Measurements from ENCODE around the gene MACF1.

Gene MACF1

DNA sequence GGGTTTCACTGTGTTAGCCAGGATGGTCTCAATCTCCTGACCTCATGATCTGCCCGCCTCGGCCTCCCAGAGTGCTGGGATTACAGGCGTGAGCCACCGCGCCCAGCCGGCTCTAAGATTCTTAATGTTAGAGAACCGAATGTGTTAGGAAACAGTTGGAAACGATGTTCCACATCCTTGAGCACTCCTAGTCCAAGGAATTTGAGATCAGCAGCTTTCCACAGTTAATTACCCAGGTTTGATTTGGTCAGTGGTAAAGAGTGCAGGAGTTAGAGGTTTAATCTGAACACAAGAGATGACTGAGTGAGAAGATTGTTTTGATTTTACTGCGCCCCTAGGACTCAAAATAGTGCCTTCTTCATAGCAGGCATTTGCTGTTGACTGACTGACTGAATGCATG, 211.1 kb downstream of the MACF1 start:
- Histone ChIP-seq H3K4me3 (ENCODE audit: low read length) (peak overlapping the region; percentile 40), H3K4me1 (ENCODE audit: control insufficient read depth, insufficient read depth, low read length) (peaks cover 53% of the 10 kb centered on the region), H3K27me3 (ENCODE audit: control insufficient read depth, insufficient read depth, low read length) (no peaks in the 10 kb centered on the region), H3K4me2 (ENCODE audit: low read length) (peak overlapping the region; percentile 63), H3K9me3 (replicated peaks; ENCODE audit: low read length) (no peaks in the 10 kb centered on the region), H3K9ac (ENCODE audit: low read depth, low read length) (no peak overlapping the region), H3K36me3 (ENCODE audit: insufficient read depth, low read length) (peaks cover 42% of the 10 kb centered on the region)

DNA sequence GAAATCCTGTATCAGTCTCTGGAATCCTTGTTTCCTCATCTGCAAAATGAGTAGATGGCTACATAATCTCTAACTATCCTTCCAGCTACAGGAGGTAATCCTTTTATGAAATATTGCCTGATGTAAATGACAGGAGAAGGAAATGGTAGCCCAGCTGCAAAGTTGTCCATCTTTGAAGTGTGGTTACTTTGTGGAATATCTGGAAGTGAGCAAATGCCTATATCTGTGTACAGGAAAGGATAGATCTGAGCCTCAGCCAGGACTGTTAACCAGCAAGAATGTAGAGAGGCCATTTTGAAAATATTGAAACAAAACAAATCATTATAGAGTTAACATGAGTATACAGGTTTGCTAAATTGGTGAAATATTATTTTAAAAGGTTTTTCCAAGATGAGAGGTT, 212.1 kb downstream of the MACF1 start:
- H3K9me3 ChIP-seq (replicated peaks; ENCODE audit: low read length), result no peaks in the 10 kb centered on the region
- no peak overlapping the region for H3K4me3 ChIP-seq (ENCODE audit: low read length)

GRCh38 chr1:39418236-39418635, 213.7 kb downstream of the MACF1 start:
- H3K27me3 ChIP-seq (ENCODE audit: control insufficient read depth, insufficient read depth, low read length), result no peaks in the 10 kb centered on the region
- peaks cover 47% of the 10 kb centered on the region for H3K36me3 ChIP-seq (ENCODE audit: insufficient read depth, low read length)
- no peak overlapping the region for H3K4me2 ChIP-seq (ENCODE audit: low read length)
- no peak overlapping the region for H3K9ac ChIP-seq (ENCODE audit: low read depth, low read length)
- H3K9me3 ChIP-seq (replicated peaks; ENCODE audit: low read length), result no peaks in the 10 kb centered on the region
- no peak overlapping the region for H3K4me3 ChIP-seq (ENCODE audit: low read length)
- peaks cover 31% of the 10 kb centered on the region for H3K4me1 ChIP-seq (ENCODE audit: control insufficient read depth, insufficient read depth, low read length)

More for the DNA sequence above, 212.1 kb downstream of the MACF1 start:
- H3K9ac ChIP-seq (ENCODE audit: low read depth, low read length), result no peak overlapping the region
- peaks cover 46% of the 10 kb centered on the region for H3K36me3 ChIP-seq (ENCODE audit: insufficient read depth, low read length)
- peak overlapping the region; percentile 7 for H3K4me2 ChIP-seq (ENCODE audit: low read length)
- H3K4me1 ChIP-seq (ENCODE audit: control insufficient read depth, insufficient read depth, low read length), result peaks cover 44% of the 10 kb centered on the region
- H3K27me3 ChIP-seq (ENCODE audit: control insufficient read depth, insufficient read depth, low read length), result no peaks in the 10 kb centered on the region

GRCh38 chr1:39420493-39420892, 216.0 kb downstream of the MACF1 start:
- H3K9ac ChIP-seq (ENCODE audit: low read depth, low read length), result no peak overlapping the region
- no peaks in the 10 kb centered on the region for H3K27me3 ChIP-seq (ENCODE audit: control insufficient read depth, insufficient read depth, low read length)
- H3K4me1 ChIP-seq (ENCODE audit: control insufficient read depth, insufficient read depth, low read length), result peaks cover 15% of the 10 kb centered on the region
- H3K4me2 ChIP-seq (ENCODE audit: low read length), result no peak overlapping the region
- peaks cover 60% of the 10 kb centered on the region for H3K36me3 ChIP-seq (ENCODE audit: insufficient read depth, low read length)
- no peaks in the 10 kb centered on the region for H3K9me3 ChIP-seq (replicated peaks; ENCODE audit: low read length)
- no peak overlapping the region for H3K4me3 ChIP-seq (ENCODE audit: low read length)

- Histone ChIP-seq H3K27me3 (ENCODE audit: control insufficient read depth, insufficient read depth, low read length) (no peaks in the 10 kb centered on the region), H3K9ac (ENCODE audit: low read depth, low read length) (no peak overlapping the region), H3K36me3 (ENCODE audit: insufficient read depth, low read length) (peaks cover 66% of the 10 kb centered on the region), H3K4me2 (ENCODE audit: low read length) (no peak overlapping the region), H3K4me1 (ENCODE audit: control insufficient read depth, insufficient read depth, low read length) (peaks cover 6% of the 10 kb centered on the region), H3K4me3 (ENCODE audit: low read length) (no peak overlapping the region), H3K9me3 (replicated peaks; ENCODE audit: low read length) (no peaks in the 10 kb centered on the region)
Observed at GRCh38 chr1:39422614-39423013, 218.1 kb downstream of the MACF1 start.

DNA sequence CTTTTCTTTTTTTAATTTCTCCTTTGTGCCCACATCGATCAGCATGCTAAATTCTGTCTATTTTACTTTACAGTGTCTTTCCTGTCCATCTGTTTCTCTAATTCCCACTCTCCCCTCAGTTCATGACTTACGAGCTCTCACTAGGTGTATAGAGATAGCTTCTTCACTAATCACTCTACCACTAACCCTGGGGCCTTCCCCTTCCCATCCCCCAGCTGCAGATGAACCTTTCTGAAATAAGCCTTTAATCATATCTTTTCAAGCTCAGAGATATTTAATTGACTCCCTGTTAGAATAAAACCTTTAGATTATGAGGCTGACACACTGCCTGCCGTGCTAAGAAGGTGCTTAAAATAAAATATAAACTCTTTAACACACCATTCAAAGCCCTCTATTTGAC, 220.7 kb downstream of the MACF1 start:
- Histone ChIP-seq H3K36me3 (ENCODE audit: insufficient read depth, low read length) (peaks cover 82% of the 10 kb centered on the region), H3K4me3 (ENCODE audit: low read length) (no peak overlapping the region), H3K9me3 (replicated peaks; ENCODE audit: low read length) (no peaks in the 10 kb centered on the region), H3K4me1 (ENCODE audit: control insufficient read depth, insufficient read depth, low read length) (no peaks in the 10 kb centered on the region), H3K27me3 (ENCODE audit: control insufficient read depth, insufficient read depth, low read length) (no peaks in the 10 kb centered on the region), H3K9ac (ENCODE audit: low read depth, low read length) (no peak overlapping the region), H3K4me2 (ENCODE audit: low read length) (no peak overlapping the region)

DNA sequence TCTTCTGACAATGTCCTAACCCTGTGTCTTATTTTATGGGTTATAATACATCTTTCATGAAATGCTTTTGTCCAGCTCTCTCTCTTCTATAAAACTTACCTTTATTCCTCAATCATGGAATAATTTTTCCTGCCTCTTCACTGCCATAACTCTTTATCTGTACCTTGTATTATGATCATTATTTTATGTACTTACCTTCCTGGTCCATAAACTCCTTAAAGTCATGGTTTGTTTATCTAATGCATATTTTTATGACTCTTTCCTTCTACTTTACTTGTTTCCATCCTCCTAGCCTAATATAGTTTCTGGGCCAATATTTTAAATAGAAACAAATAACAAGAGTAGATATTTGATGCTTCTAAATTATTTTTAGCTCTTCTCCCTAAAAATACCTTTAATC, 221.1 kb downstream of the MACF1 start:
- no peaks in the 10 kb centered on the region for H3K4me1 ChIP-seq (ENCODE audit: control insufficient read depth, insufficient read depth, low read length)
- no peaks in the 10 kb centered on the region for H3K27me3 ChIP-seq (ENCODE audit: control insufficient read depth, insufficient read depth, low read length)
- H3K4me3 ChIP-seq (ENCODE audit: low read length), result no peak overlapping the region
- H3K9me3 ChIP-seq (replicated peaks; ENCODE audit: low read length), result no peaks in the 10 kb centered on the region
- no peak overlapping the region for H3K9ac ChIP-seq (ENCODE audit: low read depth, low read length)
- H3K4me2 ChIP-seq (ENCODE audit: low read length), result no peak overlapping the region
- peaks cover 86% of the 10 kb centered on the region for H3K36me3 ChIP-seq (ENCODE audit: insufficient read depth, low read length)

DNA sequence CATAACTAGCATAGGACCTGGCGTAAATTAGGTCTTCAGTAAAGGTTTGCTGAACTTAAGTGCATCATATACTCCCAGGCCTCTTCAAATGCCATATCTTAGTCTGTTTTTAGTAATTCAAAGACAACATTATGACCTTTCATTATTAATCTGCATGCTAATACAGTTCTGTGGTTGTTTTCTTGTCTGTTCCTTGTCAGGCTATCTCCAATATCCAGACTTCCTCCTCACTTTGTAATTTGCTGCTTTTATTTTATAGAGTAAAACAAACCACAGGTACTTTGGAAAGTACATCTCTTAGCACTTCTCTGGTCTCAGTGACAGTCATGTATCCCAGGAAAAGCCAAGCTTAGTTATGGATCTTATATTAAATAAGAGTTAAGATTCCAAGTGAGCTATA, 221.9 kb downstream of the MACF1 start:
- no peak overlapping the region for H3K4me3 ChIP-seq (ENCODE audit: low read length)
- H3K36me3 ChIP-seq (ENCODE audit: insufficient read depth, low read length), result peaks cover 89% of the 10 kb centered on the region
- no peaks in the 10 kb centered on the region for H3K27me3 ChIP-seq (ENCODE audit: control insufficient read depth, insufficient read depth, low read length)
- no peaks in the 10 kb centered on the region for H3K9me3 ChIP-seq (replicated peaks; ENCODE audit: low read length)
- no peaks in the 10 kb centered on the region for H3K4me1 ChIP-seq (ENCODE audit: control insufficient read depth, insufficient read depth, low read length)
- H3K4me2 ChIP-seq (ENCODE audit: low read length), result no peak overlapping the region
- no peak overlapping the region for H3K9ac ChIP-seq (ENCODE audit: low read depth, low read length)

- Histone ChIP-seq H3K4me3 (ENCODE audit: low read length) (no peak overlapping the region), H3K36me3 (ENCODE audit: insufficient read depth, low read length) (peaks cover 91% of the 10 kb centered on the region), H3K4me1 (ENCODE audit: control insufficient read depth, insufficient read depth, low read length) (peaks cover 6% of the 10 kb centered on the region), H3K4me2 (ENCODE audit: low read length) (no peak overlapping the region), H3K9ac (ENCODE audit: low read depth, low read length) (no peak overlapping the region), H3K27me3 (ENCODE audit: control insufficient read depth, insufficient read depth, low read length) (no peaks in the 10 kb centered on the region), H3K9me3 (replicated peaks; ENCODE audit: low read length) (no peaks in the 10 kb centered on the region)
Observed at GRCh38 chr1:39427374-39427773, 222.9 kb downstream of the MACF1 start.

- H3K9me3 ChIP-seq (replicated peaks; ENCODE audit: low read length), result no peaks in the 10 kb centered on the region
Observed at GRCh38 chr1:39427912-39428311, 223.4 kb downstream of the MACF1 start.

GRCh38 chr1:39431927-39432326, 227.4 kb downstream of the MACF1 start:
- Histone ChIP-seq H3K36me3 (ENCODE audit: insufficient read depth, low read length) (peaks cover 95% of the 10 kb centered on the region), H3K4me2 (ENCODE audit: low read length) (no peak overlapping the region)

More at GRCh38 chr1:39427912-39428311, 223.4 kb downstream of the MACF1 start:
- Histone ChIP-seq H3K4me3 (ENCODE audit: low read length) (no peak overlapping the region), H3K4me2 (ENCODE audit: low read length) (no peak overlapping the region), H3K4me1 (ENCODE audit: control insufficient read depth, insufficient read depth, low read length) (peaks cover 6% of the 10 kb centered on the region), H3K36me3 (ENCODE audit: insufficient read depth, low read length) (peaks cover 91% of the 10 kb centered on the region), H3K9ac (ENCODE audit: low read depth, low read length) (no peak overlapping the region), H3K27me3 (ENCODE audit: control insufficient read depth, insufficient read depth, low read length) (no peaks in the 10 kb centered on the region)

GRCh38 chr1:39434797-39435395, 230.4 kb downstream of the MACF1 start:
- Histone ChIP-seq H3K27me3 (ENCODE audit: control insufficient read depth, insufficient read depth, low read length) (no peaks in the 10 kb centered on the region), H3K4me1 (ENCODE audit: control insufficient read depth, insufficient read depth, low read length) (peaks cover 6% of the 10 kb centered on the region), H3K9ac (ENCODE audit: low read depth, low read length) (no peak overlapping the region), H3K4me3 (ENCODE audit: low read length) (no peak overlapping the region), H3K9me3 (replicated peaks; ENCODE audit: low read length) (no peaks in the 10 kb centered on the region), H3K36me3 (ENCODE audit: insufficient read depth, low read length) (peaks cover 84% of the 10 kb centered on the region), H3K4me2 (ENCODE audit: low read length) (no peak overlapping the region)

More at GRCh38 chr1:39431927-39432326, 227.4 kb downstream of the MACF1 start:
- Histone ChIP-seq H3K9ac (ENCODE audit: low read depth, low read length) (no peak overlapping the region), H3K4me1 (ENCODE audit: control insufficient read depth, insufficient read depth, low read length) (peaks cover 6% of the 10 kb centered on the region), H3K27me3 (ENCODE audit: control insufficient read depth, insufficient read depth, low read length) (no peaks in the 10 kb centered on the region), H3K4me3 (ENCODE audit: low read length) (no peak overlapping the region), H3K9me3 (replicated peaks; ENCODE audit: low read length) (no peaks in the 10 kb centered on the region)

Data from skeletal muscle satellite cell (primary cell).